HG03442 (cell line): Measurements from ENCODE around the gene FIBP.

Source experiments
- ATAC-seq: cut with Tn5 transposase; IDR thresholded peaks from one replicate; pipeline ENCODE4 v1.9.1; 2021; ENCODE audit warnings: mild to moderate bottlenecking, moderate library complexity; ENCODE audit not compliant: unreplicated experiment

The FIBP gene

DNA sequence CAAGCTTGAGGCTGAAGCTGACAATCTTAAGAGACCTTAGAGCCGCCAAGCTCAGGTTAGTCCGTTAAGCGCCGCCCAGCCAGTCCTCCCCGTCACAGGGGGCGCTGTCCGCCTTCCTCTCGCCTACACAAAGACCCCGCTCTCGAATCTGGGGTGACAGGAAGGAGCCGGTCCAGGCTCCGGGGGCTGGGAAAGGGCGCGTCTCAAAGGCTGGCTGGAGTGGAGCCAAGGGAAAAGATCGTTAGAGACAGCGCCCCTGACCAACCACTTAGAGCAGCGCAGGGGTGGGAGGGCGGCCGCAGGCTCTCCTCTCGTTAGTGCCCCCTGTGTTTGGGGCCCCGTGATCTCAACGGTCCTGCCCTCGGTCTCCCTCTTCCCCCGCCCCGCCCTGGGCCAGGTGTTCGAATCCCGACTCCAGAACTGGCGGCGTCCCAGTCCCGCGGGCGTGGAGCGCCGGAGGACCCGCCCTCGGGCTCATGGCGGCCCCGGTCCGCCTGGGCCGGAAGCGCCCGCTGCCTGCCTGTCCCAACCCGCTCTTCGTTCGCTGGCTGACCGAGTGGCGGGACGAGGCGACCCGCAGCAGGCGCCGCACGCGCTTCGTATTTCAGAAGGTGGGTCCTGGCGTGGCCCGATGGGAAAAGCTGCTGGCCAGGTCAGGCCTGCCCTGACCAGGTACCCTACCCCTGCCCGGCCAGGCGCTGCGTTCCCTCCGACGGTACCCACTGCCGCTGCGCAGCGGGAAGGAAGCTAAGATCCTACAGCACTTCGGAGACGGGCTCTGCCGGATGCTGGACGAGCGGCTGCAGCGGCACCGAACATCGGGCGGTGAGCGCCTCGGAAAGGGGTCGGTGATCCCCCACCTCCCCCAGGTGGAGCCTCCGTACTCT lies 27.8 kb downstream of the FIBP start, which contains the start of gene MUS81:
MUS81 (plus strand) TSS at position 156 of the 887 bp plus-strand sequence; CDS start at position 477, 321 bp downstream.
- no peak for ATAC-seq

DNA sequence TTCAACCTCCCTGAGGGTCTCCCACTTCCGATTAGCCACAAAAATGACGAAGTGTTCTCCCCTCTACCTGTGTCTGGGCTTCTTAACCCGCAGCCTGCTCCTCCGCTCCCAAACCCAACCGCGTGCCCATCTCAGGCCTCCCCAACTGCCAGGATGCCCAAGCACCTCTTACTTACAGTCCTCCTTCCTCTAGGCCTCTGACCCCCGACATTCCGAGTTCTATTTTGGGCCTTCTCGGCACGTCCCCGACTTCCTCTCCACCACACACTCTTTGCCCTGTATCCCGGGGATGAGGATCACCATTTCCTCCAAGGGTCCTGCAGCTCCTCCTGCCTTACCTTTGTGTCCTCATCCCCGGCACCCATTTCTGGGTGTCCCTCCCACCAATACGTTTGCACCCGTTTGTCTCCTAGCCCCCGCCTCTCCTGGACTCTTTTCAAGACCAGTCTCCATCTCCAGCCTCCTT lies 28.4 kb downstream of the FIBP start:
- ATAC-seq = no peak

DNA sequence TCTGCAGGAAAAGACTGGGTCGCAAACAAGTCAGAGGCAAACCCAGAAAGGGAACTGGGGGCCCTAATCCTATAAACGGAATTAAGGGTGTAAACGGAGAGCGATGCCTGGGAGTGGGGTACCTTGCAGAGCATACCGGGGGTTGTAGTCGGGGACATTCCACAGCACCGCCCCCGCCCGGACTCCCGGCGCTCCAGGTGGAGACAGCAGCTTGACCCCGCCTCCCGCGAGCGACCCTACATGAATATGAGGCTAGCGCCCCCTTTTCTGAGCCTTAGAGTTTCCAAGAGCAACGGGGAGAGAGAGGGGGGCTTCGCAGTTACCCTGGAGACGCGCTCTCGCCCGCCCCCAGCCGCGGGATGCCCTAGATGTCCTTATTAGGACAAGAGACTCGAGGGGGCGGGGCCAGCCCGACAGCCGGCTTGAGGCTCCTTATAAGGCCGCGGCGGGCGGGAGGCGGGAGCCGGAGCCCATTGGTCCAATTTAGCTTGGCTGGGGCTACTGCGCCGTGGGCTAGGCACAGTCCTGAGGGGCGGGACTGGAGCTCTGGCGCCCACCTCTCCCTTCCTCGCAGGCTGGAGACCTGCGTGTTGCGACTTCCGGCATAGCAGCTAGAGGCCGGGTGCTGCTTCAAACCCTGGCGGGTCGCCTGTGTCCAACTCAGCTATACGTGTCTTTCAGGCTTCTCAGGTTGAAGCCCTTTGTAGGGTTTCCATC lies 29.0 kb downstream of the FIBP start:
- ATAC-seq = peak; percentile 46

DNA sequence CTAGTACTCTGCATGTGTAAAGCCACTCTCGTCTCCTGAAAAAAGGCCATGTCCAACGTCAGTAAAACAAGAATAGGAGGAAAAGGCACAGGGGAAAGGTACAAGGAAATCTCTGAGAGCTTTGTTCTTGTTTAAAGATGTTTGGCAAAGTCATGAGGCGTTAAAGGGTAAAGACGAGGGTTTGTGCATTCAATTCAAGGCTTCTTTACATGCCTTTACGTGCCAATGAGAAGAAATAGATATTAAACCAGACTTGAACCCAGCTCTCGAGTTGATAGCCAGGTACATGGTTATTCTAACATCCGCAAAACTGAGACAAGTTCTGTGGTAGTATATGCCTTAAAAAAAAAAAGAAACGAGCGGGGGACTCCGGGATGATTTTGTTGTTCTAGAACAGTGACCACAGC lies 29.6 kb downstream of the FIBP start:
- no peak for ATAC-seq

DNA sequence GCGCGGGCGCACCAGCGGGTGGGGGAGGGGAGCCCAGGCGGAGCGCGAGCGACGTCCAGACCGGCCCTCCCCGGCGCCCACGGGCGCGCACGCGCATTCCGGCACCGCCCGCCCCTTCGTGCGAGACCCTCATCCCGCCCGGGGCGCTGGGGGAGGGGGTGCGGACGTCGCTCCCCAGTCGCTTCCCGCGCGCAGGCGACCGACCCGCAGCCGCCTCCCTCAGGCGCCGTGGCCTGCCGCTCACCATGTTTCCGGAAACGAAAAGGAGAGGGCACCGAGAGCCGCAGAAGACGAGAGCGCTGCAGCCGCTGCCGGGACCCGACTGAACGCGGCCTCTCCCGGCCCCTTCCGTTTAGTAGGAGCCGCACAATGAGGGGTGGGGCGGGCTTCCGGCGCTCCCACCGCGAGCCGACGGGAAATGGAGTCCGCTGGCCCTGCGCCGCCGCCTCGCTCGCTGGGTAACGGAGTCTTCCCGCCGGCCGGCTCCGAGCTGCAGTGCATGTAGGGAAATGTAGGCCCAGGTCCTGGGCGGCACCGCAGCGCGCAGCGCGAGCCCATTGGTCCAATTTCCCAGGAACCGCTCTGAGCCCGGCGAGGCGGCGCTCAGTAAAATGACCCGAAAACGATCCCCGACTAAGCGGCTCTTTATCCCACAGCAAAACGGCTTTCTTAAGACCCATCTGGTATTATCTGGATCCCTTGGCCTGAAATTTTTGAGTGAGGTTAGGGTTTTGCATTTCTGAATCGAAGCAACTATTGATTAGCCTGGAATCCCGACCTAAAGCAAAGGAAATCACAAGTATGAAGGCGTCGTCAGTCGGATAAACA lies 30.2 kb downstream of the FIBP start, which contains the start of gene CFL1:
CFL1 (minus strand) TSS at position 328 of the 828 bp plus-strand sequence; CDS start at position 247, 81 bp downstream.
- peak; percentile 35 for ATAC-seq

DNA sequence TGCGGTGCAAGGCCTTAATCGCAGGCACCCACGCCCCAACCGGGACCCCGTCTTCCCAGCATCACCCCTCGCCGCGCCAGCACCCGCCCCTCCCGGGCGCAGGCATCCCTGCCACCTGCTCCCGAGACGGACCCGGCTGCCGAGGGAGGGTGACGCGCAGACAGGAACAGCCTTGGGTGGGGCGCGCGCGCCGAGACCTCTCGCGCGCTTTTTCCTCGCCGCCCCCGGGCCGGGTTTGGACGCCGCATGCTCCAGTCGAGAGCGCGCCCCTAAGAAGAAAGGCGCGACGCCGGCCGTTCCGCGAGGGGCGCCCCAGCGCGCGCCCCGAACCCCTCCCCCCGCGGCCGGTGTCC lies 30.8 kb downstream of the FIBP start:
- peak; percentile 5 for ATAC-seq

DNA sequence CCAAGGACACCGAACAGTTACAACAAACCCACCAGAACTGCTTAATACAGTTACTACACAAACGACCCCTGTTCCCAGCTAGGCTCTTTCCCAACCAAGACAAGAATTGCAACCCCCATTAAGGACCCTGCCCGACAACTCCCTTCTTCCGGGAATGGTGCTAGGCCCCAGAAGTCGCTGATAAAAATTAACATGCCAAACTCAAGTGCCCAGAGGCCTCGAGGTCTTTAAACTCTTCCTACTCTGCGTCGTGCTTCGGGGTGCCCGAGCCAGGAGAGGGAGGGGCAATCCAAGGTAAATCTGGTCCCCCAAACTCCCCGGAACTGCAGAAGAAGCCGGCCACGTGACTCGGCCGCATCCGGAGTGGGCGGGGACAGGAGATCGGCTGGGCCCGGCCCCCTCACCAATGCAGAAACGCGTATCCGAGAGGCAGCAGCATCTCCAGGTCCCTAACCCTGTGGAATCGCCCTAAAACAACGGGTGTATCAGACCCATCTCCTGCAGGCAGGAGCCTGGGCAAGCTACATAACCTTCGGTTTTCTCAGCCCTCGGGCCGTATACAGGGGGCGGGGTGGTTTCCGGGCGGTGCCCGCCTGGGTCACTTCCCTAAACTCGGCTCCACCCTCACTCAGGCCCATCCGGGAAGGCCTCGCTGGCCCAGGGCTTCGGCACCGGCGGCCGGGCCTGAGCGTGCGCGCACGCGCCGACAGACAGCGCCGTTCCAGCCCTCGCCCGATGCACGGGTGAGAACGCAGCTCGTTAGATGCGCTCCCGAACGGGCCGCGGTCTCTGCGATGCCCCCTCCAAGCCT lies 31.4 kb downstream of the FIBP start:
- ATAC-seq = peak; percentile 23

DNA sequence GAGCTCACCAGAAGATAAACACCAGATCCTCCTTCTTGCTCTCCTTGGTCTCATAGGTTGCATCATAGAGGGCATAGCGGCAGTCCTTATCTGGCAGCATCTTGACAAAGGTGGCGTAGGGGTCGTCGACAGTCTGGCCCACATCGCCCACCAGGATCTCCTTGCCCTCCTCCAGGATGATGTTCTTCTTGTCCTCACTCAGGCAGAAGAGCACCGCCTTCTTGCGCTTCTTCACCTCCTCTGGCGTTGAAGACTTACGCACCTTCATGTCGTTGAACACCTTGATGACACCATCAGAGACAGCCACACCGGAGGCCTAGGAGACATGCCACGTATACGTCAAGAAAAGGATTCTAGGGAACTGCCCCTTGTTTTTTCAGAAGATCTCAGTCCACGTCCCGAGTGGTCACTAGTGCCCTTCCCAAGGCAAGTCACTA lies 32.3 kb downstream of the FIBP start:
- no peak for ATAC-seq

DNA sequence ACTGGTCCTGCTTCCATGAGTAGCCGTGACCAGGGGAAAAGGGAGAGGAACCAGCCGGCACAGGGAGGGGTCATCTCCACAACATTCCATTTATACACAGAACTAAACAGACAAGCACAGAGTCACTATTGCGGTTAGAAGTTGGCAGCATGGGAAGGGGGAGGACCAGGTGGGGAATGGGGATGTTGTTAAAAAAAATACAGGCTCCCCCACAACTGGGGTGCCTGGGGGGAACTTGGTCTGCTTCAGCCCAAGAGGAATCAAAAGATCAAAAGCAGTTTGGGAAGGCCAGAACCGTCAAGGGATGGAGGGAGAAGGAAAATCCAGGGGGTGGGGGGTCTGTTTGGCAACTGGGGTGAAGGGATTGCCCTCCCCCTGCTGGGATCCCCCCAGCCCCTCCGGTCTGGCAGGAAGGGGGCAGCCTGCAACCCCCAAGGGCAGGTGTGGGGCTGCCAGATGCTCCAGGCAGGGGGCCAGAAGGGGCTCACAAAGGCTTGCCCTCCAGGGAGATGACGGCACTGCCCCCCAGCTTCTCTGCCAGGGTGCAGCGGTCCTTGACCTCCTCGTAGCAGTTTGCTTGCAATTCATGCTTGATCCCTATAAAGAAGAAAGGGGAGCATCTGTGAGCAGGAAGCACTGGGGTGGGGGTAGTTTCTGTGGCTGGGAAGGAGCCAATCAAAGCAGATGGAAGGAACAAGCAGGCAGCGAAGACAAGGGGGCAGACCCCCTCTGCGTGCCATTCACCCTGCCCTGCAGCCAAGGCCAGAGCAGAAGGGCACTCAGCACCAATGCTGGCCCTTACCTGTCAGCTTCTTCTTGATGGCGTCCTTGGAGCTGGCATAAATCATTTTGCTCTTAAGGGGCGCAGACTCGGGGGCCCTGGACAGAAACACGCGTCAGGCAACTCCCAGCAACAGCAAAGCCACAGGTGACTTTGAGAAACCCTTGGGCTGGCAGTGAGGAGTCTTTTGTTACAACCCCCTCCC lies 33.1 kb downstream of the FIBP start:
- ATAC-seq = no peak

DNA sequence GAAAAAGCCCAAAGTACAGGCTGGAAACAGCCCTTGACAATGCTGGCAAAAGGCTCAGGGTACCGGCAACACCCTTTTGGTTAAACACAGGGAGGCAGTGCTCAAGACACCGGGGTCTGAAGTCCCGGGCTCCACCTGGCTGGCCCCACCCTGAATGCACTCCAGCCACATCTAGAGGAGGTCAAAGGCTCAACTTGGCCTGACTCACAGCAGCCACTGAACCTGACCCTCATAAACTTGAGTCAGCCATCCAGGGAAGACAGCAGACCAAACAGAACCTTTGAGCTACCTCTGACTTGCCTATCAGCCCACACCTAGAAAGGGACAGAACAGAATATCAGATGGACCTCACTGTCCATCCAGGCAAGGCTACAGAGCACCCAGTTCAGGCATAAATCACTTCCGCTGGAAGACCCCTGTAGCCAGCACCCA lies 34.1 kb downstream of the FIBP start:
- ATAC-seq = no peak

DNA sequence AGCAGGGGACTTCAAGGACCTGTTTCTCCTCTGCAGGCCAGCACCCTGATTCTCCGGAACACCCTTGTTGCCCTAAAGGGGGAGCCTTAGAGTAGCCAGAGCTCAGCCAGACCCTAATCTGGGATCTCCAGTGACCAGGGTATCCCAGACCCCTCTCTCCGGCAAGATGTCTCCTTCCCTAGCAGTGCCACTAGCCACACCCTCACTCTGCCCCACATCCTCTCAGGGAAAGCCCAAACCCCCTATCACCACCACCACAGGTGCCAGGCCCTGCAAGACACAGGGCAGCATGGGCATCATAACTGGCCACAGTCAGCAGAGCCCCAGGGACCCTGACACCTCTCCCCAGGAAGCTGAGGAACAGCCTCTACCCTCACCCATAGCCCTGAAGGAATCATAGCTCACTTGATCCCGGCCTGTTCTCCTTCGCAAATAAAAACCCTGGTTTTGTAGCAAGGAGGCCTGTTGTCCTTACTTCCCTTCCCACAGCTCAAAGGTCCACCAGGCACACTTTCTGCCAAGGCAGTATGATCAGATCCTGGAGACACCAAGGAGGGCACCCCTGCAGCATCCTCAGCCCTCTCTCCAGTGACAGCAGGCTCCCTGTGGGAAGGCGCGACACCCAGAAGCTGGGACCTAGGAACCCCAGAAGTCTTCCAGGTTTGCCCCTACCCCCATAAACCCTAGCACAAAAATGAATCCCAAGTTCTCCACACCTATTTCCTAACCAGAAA lies 34.9 kb downstream of the FIBP start:
- ATAC-seq = no peak

DNA sequence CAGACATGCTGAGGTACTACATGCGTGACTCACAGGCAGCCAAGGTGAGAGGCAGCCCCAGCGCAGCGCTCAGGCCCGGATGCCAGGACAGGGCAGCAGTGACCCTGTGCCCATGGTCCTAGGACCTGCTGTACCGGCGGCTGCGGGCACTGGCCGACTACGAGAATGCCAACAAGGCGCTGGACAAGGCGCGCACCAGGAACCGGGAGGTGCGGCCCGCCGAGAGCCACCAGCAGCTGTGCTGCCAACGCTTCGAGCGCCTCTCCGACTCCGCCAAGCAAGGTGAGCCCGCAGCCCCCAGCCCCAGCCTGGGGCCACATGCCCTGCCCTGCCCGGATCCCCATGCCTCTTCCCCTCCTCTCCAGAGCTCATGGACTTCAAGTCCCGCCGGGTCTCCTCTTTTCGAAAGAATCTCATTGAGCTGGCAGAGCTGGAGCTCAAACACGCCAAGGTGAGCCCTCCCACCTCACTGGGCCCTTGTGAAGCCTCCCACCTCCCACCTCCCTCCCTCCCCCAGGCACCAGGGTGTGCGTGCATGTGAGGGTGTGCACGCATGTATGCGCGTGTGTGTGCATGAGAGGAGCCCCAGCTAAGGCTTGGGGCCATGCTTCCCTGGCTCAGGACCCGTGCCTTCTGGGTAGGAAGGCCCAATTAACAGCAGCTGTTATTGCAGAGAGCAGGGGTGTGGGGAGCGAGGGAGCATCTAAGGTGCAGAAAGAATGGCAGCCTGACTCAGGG lies 35.6 kb downstream of the FIBP start:
- no peak for ATAC-seq

DNA sequence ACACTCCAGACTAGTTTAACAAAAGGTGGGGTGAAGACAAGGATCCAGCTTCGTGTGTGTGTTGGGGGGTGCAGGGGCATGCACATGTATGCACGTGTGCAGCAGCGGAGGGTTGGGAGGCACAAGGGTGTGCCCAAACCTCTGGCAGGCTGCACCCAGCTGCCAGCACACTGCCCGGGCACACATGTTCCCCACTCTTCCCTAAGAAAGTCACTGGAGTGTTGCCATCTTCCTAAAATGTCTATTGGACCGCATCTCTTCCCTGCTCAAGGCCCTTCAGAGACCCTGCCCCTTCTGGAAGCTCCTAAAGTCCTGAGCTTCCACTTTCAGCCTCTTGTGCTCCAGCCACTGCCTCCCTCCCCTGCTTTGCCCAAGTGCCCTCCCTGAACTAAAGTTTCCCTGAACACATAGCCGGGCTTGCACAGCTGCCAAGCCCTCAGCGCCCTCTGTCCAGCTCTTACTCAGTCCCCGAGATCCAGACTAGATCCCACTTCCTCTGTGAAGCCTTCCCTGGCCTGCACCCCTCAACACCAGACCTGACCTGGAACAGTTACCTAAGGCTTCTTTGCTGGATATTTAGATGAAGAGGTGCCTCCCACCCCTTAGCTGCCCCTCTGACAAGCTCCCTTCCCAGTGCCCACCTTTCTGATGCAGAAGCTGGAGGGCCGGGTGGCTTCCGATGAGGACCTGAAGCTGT lies 36.3 kb downstream of the FIBP start:
- no peak for ATAC-seq

DNA sequence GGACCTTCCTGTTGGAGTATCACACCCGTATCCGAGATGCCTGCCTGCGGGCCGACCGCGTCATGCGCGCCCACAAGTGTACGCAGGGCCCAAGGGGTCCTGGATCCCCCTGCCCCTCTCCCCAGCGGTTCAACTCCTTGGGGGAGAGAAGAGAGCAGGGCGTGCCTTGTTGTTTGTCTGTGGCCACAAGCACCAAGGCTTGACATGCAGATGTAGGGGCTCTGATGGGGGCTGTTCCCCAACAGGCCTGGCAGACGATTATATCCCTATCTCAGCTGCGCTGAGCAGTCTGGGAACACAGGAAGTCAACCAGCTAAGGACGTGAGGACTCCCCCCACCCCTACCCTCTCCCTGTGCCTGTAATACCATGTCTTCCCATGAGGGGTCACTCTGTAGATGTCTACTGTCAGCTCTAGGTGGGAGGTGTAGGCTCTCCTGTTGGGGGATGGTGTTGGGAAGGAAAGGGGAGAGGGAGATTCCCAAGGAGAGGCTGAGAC lies 37.1 kb downstream of the FIBP start:
- no peak for ATAC-seq

DNA sequence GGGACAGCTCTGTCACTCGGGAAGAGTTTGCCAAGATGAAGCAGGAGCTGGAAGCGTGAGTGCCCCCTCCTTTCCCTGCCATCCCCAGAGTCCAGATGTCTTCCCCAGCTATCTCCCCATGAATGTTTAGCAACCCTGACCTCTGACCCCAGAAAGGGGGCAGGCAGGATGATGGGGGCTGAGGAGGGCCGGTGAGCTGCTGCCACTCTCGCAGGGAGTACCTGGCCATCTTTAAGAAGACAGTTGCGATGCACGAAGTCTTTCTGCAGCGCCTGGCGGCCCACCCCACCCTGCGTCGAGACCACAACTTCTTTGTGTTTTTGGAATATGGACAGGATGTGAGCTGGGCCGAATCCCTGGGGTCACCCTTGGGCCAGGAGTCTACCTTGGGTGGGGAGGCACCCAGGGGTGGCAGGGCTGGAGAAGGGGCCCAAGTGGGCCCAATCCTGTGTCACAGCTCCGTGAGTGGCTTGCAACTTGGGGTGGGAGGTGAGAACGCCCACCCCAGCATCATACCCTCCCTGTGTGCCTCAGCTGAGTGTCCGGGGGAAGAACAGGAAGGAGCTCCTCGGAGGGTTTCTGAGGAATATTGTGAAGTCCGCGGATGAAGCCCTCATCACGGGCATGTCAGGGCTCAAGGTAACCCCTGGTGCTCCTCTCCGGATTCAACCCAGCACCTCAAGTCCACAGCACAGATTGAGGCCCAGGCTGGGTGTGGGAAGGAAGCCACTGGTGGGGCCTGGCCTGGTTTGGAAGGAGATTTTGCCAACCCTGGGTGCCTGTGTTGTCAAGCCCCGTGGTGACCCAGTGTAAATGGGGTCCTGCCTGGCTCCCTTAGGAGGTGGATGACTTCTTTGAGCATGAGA lies 37.8 kb downstream of the FIBP start:
- no peak for ATAC-seq

DNA sequence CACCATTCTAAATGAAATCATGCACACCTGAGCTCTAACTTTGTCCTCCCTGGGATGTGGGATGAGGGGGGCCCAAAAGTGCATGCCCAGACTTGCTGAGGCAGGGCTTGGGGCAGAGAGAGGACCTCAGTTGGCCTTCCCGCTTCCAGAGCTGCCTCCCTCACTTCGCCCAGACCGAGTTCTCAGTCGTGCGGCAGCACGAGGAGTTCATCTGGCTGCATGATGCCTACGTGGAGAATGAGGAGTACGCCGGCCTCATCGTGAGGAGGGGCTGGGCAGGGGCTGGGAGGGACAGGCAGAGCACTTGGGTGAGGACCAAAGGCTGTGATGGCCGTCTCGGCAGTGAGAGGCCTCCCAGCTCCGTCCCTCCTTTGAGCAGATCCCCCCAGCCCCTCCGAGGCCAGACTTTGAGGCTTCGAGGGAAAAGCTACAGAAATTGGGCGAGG lies 38.5 kb downstream of the FIBP start:
- no peak for ATAC-seq
